ENCODE measurements around the gene FTH1. TPM values are rescaled to one million over a fixed set of nuclear protein-coding genes. Genes with fewer than 3 reads are reported as not detected.

The FTH1 gene
- total and polyA plus RNA-seq, 2 of the 13 experiments (the other 11 are each of a cell fraction or from before 2014, with no cell fraction given), result 607 to 760 TPM

GRCh38 chr11:61954851-61955421 is 12.5 kb downstream of the FTH1 start (continued):
- TF ChIP-seq TBP (CRISPR knock-in tag; IDR thresholded peaks at IDR 0.05), result no peak
- TF ChIP-seq HOXA9 (CRISPR knock-in tag; IDR thresholded peaks at IDR 0.05; ENCODE audit: borderline replicate concordance), result no peak
- no peak for TF ChIP-seq GLMP (CRISPR knock-in tag; IDR thresholded peaks at IDR 0.05; ENCODE audit: borderline replicate concordance)
- peak; percentile 30; the same call in 1 of the 2 replicates for TF ChIP-seq UBTF (CRISPR knock-in tag; IDR thresholded peaks at IDR 0.05)
- 0 out of 2 replicates have a peak, but pooled peaks have one; percentile 8 for TF ChIP-seq CHD2 (IDR thresholded peaks at IDR 0.05; ENCODE audit: low read depth, low read length)
- no peak for TF ChIP-seq RAD51 (IDR thresholded peaks at IDR 0.05; ENCODE audit: borderline replicate concordance)
- TF ChIP-seq, protein P1, sequence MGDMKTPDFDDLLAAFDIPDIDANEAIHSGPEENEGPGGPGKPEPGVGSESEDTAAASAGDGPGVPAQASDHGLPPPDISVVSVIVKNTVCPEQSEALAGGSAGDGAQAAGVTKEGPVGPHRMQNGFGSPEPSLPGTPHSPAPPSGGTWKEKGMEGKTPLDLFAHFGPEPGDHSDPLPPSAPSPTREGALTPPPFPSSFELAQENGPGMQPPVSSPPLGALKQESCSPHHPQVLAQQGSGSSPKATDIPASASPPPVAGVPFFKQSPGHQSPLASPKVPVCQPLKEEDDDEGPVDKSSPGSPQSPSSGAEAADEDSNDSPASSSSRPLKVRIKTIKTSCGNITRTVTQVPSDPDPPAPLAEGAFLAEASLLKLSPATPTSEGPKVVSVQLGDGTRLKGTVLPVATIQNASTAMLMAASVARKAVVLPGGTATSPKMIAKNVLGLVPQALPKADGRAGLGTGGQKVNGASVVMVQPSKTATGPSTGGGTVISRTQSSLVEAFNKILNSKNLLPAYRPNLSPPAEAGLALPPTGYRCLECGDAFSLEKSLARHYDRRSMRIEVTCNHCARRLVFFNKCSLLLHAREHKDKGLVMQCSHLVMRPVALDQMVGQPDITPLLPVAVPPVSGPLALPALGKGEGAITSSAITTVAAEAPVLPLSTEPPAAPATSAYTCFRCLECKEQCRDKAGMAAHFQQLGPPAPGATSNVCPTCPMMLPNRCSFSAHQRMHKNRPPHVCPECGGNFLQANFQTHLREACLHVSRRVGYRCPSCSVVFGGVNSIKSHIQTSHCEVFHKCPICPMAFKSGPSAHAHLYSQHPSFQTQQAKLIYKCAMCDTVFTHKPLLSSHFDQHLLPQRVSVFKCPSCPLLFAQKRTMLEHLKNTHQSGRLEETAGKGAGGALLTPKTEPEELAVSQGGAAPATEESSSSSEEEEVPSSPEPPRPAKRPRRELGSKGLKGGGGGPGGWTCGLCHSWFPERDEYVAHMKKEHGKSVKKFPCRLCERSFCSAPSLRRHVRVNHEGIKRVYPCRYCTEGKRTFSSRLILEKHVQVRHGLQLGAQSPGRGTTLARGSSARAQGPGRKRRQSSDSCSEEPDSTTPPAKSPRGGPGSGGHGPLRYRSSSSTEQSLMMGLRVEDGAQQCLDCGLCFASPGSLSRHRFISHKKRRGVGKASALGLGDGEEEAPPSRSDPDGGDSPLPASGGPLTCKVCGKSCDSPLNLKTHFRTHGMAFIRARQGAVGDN (CRISPR knock-in tag; IDR thresholded peaks at IDR 0.05), result peak; percentile 50; the same call in 1 of the 2 replicates
- no peak for TF ChIP-seq ZNF143 (CRISPR knock-in tag; IDR thresholded peaks at IDR 0.05)
- no peak for TF ChIP-seq TRIM24 (CRISPR knock-in tag; IDR thresholded peaks at IDR 0.05)
- no peak for TF ChIP-seq ZNF337 (CRISPR knock-in tag; IDR thresholded peaks at IDR 0.05; ENCODE audit: borderline replicate concordance, low read depth)
- peak; percentile 25; the same call in 1 of the 2 replicates for TF ChIP-seq ZFP91 (CRISPR knock-in tag; IDR thresholded peaks at IDR 0.05; ENCODE audit: borderline replicate concordance)
- TF ChIP-seq HMG20B (CRISPR knock-in tag; conservative IDR thresholded peaks at IDR 0.05), result no peak
- no peak for TF ChIP-seq GTF2F1 (IDR thresholded peaks at IDR 0.05; ENCODE audit: low read length)
- no peak for TF ChIP-seq SRSF4 (IDR thresholded peaks at IDR 0.05; ENCODE audit: low read depth, low read length, poor library complexity, severe bottlenecking)
- TF ChIP-seq TGIF2 (CRISPR knock-in tag; IDR thresholded peaks at IDR 0.05), result peak; percentile 6; the same call in 1 of the 2 replicates
- no peak for TF ChIP-seq SIX1 (CRISPR knock-in tag; IDR thresholded peaks at IDR 0.05; ENCODE audit: borderline replicate concordance)
- no peak for TF ChIP-seq SOX6 (IDR thresholded peaks at IDR 0.05)
- TF ChIP-seq SOX6 (CRISPR knock-in tag; IDR thresholded peaks at IDR 0.05), result peak; percentile 38; the same call in 1 of the 2 replicates
- TF ChIP-seq SRSF9 (IDR thresholded peaks at IDR 0.05; ENCODE audit: borderline replicate concordance, insufficient read depth, low read depth, low read length, poor library complexity, severe bottlenecking), result no peak

Data from HepG2 (cell line).